Thoracic aorta (tissue), 2 donors: ENCODE data around the gene RALGPS2. TPM values are rescaled to one million over a fixed set of nuclear protein-coding genes. Genes with fewer than 3 reads are reported as not detected.

Experiments used
- ATAC-seq: fragments of 150-250 bp; one replicate; pipeline ENCODE4 v1.8.0; 2017; ENCODE audit warnings: low read depth; ENCODE audit not compliant: insufficient number of reproducible peaks, low FRiP score
- DNase-seq: peaks from one replicate; pipeline ENCODE4 v3.0.0-alpha.2; 2020; ENCODE audit warnings: low spot score
- H3K27ac ChIP-seq, 2 donors: fragments of 200-600 bp; sonication (generic); 1 replicate in 1 of 2; 2 replicates in 1 of 2; pipeline ENCODE4 v1.5.1; 2016; ENCODE audit warnings: mild to moderate bottlenecking in 2 of 2, moderate library complexity in 2 of 2
- H3K27me3 ChIP-seq: fragments of 200-600 bp; sonication (generic); replicated peaks from 2 replicates; pipeline ENCODE4 v1.6.0; 2016; ENCODE audit warnings: mild to moderate bottlenecking; ENCODE audit not compliant: insufficient read depth
- H3K36me3 ChIP-seq: fragments of 200-600 bp; sonication (generic); one replicate; pipeline ENCODE4 v1.5.1; 2016
- H3K4me1 ChIP-seq, 2 donors: fragments of 200-600 bp; sonication (generic); 1 replicate in 1 of 2; 2 replicates in 1 of 2; pipeline versions ENCODE4 v1.5.1 to v1.6.0; 2016; ENCODE audit warnings: low read depth in 2 of 2, mild to moderate bottlenecking in 1 of 2; ENCODE audit not compliant: control insufficient read depth in 1 of 2
- H3K4me3 ChIP-seq: fragments of 200-600 bp; sonication (generic); 2 replicates; pipeline ENCODE4 v1.5.1; 2016; ENCODE audit warnings: mild to moderate bottlenecking
- H3K9me3 ChIP-seq: fragments of 200-600 bp; sonication (generic); 2 replicates; pipeline ENCODE4 v1.5.1; 2016
- total RNA-seq, 2 donors: library from RNA; depleted of rRNA; stranded (reverse); fragments of >200 nt; gene quantifications; one replicate each; pipeline versions ENCODE4 v1.1.0 to v1.2.3, GENCODE V29; 2016
- TF ChIP-seq, protein P1 (sequence below): fragments of 200-600 bp; sonication (generic); IDR thresholded peaks from one replicate; pipeline ENCODE4 v1.5.1; 2019; ENCODE audit warnings: antibody characterized with exemption

The RALGPS2 gene
- total RNA-seq, 2 donors from 2014 or later, result 4.9 to 9.5 TPM

GRCh38 chr1:178953034-178953433, 228.0 kb downstream of the RALGPS2 start:
- ATAC-seq (no peak), DNase-seq (no peak)
- H3K4me3 ChIP-seq, result no peak overlapping the region
- H3K9me3 ChIP-seq, result no peaks in the 10 kb centered on the region
- no peaks in the 10 kb centered on the region for H3K27me3 ChIP-seq
- peaks cover 4 to 57% of the 10 kb centered on the region in 2 donors for H3K4me1 ChIP-seq
- no peaks in the 10 kb centered on the region for H3K36me3 ChIP-seq
- H3K27ac ChIP-seq, result peak overlapping the region; percentile 32 to 63
- TF ChIP-seq, protein P1, sequence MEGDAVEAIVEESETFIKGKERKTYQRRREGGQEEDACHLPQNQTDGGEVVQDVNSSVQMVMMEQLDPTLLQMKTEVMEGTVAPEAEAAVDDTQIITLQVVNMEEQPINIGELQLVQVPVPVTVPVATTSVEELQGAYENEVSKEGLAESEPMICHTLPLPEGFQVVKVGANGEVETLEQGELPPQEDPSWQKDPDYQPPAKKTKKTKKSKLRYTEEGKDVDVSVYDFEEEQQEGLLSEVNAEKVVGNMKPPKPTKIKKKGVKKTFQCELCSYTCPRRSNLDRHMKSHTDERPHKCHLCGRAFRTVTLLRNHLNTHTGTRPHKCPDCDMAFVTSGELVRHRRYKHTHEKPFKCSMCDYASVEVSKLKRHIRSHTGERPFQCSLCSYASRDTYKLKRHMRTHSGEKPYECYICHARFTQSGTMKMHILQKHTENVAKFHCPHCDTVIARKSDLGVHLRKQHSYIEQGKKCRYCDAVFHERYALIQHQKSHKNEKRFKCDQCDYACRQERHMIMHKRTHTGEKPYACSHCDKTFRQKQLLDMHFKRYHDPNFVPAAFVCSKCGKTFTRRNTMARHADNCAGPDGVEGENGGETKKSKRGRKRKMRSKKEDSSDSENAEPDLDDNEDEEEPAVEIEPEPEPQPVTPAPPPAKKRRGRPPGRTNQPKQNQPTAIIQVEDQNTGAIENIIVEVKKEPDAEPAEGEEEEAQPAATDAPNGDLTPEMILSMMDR, result no peak

DNA sequence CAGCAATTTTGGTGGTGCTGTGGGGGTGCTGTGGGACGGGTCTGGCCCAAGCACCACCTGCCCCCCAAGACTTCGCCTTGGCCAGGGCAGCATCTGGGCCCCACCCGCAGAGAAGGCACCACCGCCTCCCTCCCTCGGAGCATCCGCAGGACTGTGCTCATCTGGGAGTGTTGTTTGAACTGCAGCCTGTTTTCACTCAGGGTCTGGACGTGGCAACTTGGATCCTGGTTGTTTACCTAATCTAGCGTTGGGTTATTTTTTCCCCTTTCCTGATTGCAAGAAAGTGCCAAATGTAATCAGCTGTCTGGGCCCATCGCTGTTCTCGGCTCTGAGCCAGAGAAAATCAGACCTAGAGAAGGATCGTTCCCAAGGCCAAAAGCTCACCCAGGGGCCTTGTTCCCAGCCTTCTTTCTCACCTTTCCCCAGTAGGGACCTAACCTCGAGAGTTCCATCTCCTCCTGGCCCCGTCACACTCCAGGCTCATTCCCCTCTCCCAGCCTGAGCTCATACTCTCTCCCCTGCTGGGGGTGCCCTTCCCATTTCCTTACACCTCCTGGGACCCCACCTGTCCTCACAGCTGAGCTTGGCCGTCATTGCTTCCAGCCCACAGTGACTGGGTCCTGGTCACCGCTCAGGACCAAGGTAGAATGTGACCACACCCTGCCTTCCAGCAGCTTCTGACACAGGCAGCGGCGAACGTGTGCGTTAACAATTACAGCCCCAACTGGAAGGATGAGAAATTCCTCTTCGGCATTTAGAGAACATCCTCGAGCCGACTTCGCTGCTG, 228.7 kb downstream of the RALGPS2 start:
- H3K27ac ChIP-seq, result peak overlapping the region; percentile 32 to 63
- H3K4me3 ChIP-seq, result no peak overlapping the region
- no peak for ATAC-seq

GRCh38 chr1:178954325-178954690, 229.3 kb downstream of the RALGPS2 start:
- no peaks in the 10 kb centered on the region for H3K27me3 ChIP-seq
- H3K36me3 ChIP-seq, result no peaks in the 10 kb centered on the region
- H3K9me3 ChIP-seq, result no peaks in the 10 kb centered on the region
- DNase-seq, result no peak
- TF ChIP-seq, protein P1, result no peak
- H3K4me3 ChIP-seq, result no peak overlapping the region
- peak overlapping the region in 1 of 2 donors; percentile 63 for H3K27ac ChIP-seq
- H3K4me1 ChIP-seq, result peaks cover 4 to 57% of the 10 kb centered on the region in 2 donors
- no peak for ATAC-seq

More for the DNA sequence above, 228.7 kb downstream of the RALGPS2 start:
- Histone ChIP-seq H3K27me3 (no peaks in the 10 kb centered on the region), H3K9me3 (no peaks in the 10 kb centered on the region), H3K36me3 (no peaks in the 10 kb centered on the region), H3K4me1 (peaks cover 4 to 57% of the 10 kb centered on the region in 2 donors)
- TF ChIP-seq, protein P1, result no peak
- no peak for DNase-seq

DNA sequence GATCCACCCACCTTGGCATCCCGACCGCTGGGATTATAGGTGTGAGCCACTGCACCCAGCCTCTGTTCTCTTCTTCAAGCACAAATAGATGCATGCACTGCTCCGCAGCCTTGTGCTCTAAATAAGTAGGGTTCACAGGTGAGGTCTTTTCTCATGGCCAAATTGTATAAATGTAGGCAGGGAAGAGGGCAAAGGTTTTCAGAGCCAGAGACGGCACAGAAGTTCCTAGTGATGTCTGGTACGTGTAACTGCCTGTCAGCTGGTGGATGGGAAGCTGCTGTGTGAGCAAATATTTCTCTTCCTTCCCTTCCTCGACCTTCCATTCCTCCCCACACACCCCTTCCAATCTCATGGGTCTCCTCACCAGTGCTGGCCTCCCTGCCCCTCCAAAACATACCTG, 229.9 kb downstream of the RALGPS2 start:
- no peaks in the 10 kb centered on the region for H3K9me3 ChIP-seq
- ATAC-seq (no peak), DNase-seq (no peak)
- no peaks in the 10 kb centered on the region for H3K36me3 ChIP-seq
- TF ChIP-seq, protein P1, result no peak
- H3K4me1 ChIP-seq, result peaks cover 4 to 55% of the 10 kb centered on the region in 2 donors
- no peak overlapping the region for H3K27ac ChIP-seq
- no peak overlapping the region for H3K4me3 ChIP-seq
- no peaks in the 10 kb centered on the region for H3K27me3 ChIP-seq

- no peaks in the 10 kb centered on the region for H3K27me3 ChIP-seq
- H3K4me1 ChIP-seq, result peaks cover 4 to 49% of the 10 kb centered on the region in 2 donors
- no peaks in the 10 kb centered on the region for H3K36me3 ChIP-seq
- H3K27ac ChIP-seq, result no peak overlapping the region
- no peak for ATAC-seq
- H3K4me3 ChIP-seq, result no peak overlapping the region
- TF ChIP-seq, protein P1, result no peak
- DNase-seq, result no peak
- no peaks in the 10 kb centered on the region for H3K9me3 ChIP-seq
Observed at GRCh38 chr1:178955391-178955954, 230.4 kb downstream of the RALGPS2 start.
